ENCODE measurements around the gene SNX1.
"Not testable (repeated sequence)": the region's sequence is repeated elsewhere in the genome, so short reads cannot be mapped to it uniquely, and the experiment has no call there.

Gene SNX1

DNA sequence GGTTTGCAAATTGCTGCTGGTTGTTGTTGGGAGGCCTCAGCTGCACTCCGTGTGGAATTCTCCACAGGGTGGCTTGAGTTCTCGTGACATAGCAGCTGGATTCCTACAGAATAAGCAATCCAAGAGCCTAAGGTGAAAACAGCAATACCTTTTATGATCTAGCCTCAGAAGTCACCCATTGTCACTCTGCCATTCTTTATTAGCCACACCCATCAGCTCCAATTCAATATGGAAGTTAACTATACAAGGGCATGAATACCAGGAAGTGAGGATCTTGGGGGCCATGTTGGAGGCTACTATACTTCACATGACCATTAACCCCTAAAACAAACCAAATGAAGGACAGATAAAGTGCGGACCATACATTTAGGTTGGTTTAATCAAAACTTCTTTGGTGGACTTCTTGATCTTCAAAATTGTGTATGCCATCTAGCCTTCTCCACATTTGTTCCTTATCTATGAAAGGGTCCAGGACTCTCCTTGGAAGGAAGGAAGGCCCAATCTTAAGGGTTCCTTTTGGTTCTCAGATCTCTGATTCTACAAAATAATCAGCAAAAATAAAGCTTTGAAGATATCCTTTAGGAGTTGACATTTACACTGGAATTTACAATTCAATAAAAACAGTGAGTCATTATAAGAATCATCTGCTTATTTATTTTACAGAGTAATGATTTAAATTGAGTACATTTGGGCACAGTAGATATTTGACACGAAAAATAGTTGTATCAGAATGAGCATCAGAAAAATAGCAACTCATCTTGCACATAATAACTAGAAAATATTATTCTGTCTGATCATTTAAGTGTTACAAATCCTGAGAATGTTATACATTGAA, 23.6 kb upstream of the SNX1 start (continued):
- TF ChIP-seq, protein P1, sequence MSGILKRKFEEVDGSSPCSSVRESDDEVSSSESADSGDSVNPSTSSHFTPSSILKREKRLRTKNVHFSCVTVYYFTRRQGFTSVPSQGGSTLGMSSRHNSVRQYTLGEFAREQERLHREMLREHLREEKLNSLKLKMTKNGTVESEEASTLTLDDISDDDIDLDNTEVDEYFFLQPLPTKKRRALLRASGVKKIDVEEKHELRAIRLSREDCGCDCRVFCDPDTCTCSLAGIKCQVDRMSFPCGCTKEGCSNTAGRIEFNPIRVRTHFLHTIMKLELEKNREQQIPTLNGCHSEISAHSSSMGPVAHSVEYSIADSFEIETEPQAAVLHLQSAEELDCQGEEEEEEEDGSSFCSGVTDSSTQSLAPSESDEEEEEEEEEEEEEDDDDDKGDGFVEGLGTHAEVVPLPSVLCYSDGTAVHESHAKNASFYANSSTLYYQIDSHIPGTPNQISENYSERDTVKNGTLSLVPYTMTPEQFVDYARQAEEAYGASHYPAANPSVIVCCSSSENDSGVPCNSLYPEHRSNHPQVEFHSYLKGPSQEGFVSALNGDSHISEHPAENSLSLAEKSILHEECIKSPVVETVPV (CRISPR knock-in tag; IDR thresholded peaks at IDR 0.05), result no peak
- TF ChIP-seq ZNF565 (CRISPR knock-in tag; conservative IDR thresholded peaks at IDR 0.05; ENCODE audit: low read depth), result no peak
- TF ChIP-seq CSDC2 (CRISPR knock-in tag; IDR thresholded peaks at IDR 0.05), result no peak
- TF ChIP-seq ESRRG (CRISPR knock-in tag; IDR thresholded peaks at IDR 0.05), result no peak
- no peak for TF ChIP-seq ZFP3 (CRISPR knock-in tag; IDR thresholded peaks at IDR 0.05)
- TF ChIP-seq ZFP30 (CRISPR knock-in tag; IDR thresholded peaks at IDR 0.05), result no peak
- TF ChIP-seq ZNF8 (CRISPR knock-in tag; IDR thresholded peaks at IDR 0.05), result no peak
- TF ChIP-seq, protein P2, sequence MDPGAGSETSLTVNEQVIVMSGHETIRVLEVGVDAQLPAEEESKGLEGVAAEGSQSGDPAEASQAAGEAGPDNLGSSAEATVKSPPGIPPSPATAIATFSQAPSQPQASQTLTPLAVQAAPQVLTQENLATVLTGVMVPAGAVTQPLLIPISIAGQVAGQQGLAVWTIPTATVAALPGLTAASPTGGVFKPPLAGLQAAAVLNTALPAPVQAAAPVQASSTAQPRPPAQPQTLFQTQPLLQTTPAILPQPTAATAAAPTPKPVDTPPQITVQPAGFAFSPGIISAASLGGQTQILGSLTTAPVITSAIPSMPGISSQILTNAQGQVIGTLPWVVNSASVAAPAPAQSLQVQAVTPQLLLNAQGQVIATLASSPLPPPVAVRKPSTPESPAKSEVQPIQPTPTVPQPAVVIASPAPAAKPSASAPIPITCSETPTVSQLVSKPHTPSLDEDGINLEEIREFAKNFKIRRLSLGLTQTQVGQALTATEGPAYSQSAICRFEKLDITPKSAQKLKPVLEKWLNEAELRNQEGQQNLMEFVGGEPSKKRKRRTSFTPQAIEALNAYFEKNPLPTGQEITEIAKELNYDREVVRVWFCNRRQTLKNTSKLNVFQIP (CRISPR knock-in tag; IDR thresholded peaks at IDR 0.05; ENCODE audit: borderline replicate concordance, low read depth), result no peak
- no peak for TF ChIP-seq ISL1 (CRISPR knock-in tag; IDR thresholded peaks at IDR 0.05)
- TF ChIP-seq PPARA (CRISPR knock-in tag; IDR thresholded peaks at IDR 0.05; ENCODE audit: borderline replicate concordance), result no peak
- no peak for TF ChIP-seq RARB (CRISPR knock-in tag; IDR thresholded peaks at IDR 0.05)

DNA sequence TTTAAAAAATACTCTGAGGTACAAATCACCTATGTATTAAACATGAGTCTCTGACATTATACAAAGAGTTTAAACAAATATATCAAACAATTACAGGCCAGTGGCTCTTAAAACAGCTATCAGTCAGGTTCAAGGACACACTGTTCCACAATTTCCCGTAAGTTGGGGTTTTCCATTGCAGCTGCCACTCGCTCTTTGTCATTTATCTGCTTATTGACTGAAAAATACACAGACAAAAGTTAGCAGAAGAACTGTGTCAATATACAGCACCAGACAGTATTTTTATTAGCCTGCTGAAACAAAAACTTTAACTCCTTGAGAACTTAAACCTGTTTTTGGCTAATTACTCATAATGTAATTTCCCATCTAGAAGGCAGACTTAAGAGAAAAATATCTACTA, 23.0 kb upstream of the SNX1 start:
- TF ChIP-seq, protein P2 (CRISPR knock-in tag; IDR thresholded peaks at IDR 0.05; ENCODE audit: borderline replicate concordance, low read depth), result no peak
- TF ChIP-seq ARNTL (CRISPR knock-in tag; IDR thresholded peaks at IDR 0.05; ENCODE audit: borderline replicate concordance, low read depth) (no peak), PPARA (CRISPR knock-in tag; IDR thresholded peaks at IDR 0.05; ENCODE audit: borderline replicate concordance) (no peak), BACH2 (CRISPR knock-in tag; IDR thresholded peaks at IDR 0.05; ENCODE audit: borderline replicate concordance) (no peak), ESRRG (CRISPR knock-in tag; IDR thresholded peaks at IDR 0.05) (no peak)
- TF ChIP-seq, protein P3, sequence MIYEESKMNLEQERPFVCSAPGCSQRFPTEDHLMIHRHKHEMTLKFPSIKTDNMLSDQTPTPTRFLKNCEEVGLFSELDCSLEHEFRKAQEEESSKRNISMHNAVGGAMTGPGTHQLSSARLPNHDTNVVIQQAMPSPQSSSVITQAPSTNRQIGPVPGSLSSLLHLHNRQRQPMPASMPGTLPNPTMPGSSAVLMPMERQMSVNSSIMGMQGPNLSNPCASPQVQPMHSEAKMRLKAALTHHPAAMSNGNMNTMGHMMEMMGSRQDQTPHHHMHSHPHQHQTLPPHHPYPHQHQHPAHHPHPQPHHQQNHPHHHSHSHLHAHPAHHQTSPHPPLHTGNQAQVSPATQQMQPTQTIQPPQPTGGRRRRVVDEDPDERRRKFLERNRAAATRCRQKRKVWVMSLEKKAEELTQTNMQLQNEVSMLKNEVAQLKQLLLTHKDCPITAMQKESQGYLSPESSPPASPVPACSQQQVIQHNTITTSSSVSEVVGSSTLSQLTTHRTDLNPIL (CRISPR knock-in tag; IDR thresholded peaks at IDR 0.05; ENCODE audit: low read depth), result no peak
- no peak for ATAC-seq

DNA sequence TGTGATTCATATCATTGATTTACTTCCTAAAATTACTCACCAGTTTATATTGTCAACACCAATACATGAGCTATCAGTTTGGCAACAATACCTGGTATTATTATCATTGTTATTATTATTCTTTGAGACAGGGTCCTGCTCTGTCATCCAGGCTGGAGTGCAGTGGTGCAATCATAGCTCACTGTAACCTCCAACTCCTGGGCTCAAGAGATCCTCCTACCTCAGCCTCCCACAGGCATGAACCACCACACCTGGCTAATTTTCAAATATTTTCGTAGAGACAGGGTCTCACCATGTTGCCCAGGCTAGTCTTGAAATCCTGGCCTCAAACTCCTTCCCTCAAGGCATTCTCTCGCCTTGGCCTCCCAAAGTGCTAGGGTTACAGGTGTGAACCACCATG, 22.3 kb upstream of the SNX1 start:
- not testable (repeated sequence) for ATAC-seq

DNA sequence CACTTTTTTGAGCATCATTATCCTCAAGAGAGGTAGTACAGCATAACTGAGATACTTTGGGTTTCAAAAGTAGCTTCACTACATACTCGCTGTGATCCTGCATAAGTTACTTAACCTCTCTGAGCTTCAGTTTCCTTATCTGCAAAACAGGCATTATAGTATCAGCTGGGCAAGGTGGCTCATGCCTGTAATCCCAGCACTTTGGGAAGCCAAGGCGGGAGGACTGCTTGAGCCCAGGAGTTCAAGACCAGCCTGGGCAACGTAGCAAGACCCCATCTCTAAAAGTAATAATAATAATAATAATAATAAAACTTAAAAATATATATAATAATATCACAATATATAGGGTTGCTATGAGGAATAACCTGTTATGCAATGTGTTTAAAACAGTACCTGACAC, 13.0 kb upstream of the SNX1 start:
- no peak for TF ChIP-seq ZNF8 (CRISPR knock-in tag; IDR thresholded peaks at IDR 0.05)
- TF ChIP-seq RARB (CRISPR knock-in tag; IDR thresholded peaks at IDR 0.05), result no peak
- no peak for TF ChIP-seq ZNF70 (CRISPR knock-in tag; IDR thresholded peaks at IDR 0.05)
- TF ChIP-seq, protein P3 (CRISPR knock-in tag; IDR thresholded peaks at IDR 0.05; ENCODE audit: low read depth), result no peak
- no peak for ATAC-seq

DNA sequence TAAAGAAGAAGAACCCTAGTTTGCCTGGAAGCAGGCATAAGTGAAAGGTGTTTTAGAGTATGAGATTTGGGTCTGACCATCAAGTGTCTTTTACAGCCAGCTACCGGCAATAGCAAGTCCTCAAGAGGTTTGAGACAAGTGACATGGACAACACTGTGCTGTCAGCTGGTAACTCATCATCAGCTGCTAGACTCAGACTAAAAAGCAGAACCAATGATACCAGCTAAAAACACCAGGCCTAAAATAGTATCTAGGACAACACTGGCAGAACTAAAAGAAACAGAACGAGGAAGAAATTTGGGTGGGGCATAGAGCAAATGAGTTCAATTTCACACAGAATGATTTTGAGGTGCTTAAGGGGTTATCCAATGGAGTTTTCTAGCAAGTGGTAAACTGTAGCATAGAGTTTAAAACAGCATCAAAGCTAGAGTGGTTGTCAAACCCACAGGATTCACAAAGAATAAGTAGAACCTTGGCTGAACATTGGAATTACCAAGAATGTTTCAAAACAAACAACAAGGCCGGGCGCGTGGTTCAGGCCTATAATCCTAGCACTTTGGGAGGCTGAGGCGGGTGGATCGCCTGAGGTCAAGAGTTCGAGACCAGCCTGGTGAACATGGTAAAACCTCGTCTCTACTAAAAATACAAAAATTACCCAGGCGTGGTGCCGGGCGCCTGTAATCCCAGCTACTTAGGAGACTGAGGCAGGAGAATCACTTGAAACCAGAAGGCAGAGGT, 6.1 kb upstream of the SNX1 start:
- TF ChIP-seq ISL1 (CRISPR knock-in tag; IDR thresholded peaks at IDR 0.05) (no peak), ZC3H10 (CRISPR knock-in tag; IDR thresholded peaks at IDR 0.05) (no peak), TCF4 (CRISPR knock-in tag; IDR thresholded peaks at IDR 0.05; ENCODE audit: borderline replicate concordance) (no peak), ARNTL (CRISPR knock-in tag; IDR thresholded peaks at IDR 0.05; ENCODE audit: borderline replicate concordance, low read depth) (no peak), ZFP3 (CRISPR knock-in tag; IDR thresholded peaks at IDR 0.05) (no peak), ZNF70 (CRISPR knock-in tag; IDR thresholded peaks at IDR 0.05) (no peak), ZFP30 (CRISPR knock-in tag; IDR thresholded peaks at IDR 0.05) (no peak), BACH2 (CRISPR knock-in tag; IDR thresholded peaks at IDR 0.05; ENCODE audit: borderline replicate concordance) (no peak), ZNF565 (CRISPR knock-in tag; conservative IDR thresholded peaks at IDR 0.05; ENCODE audit: low read depth) (no peak), RARB (CRISPR knock-in tag; IDR thresholded peaks at IDR 0.05) (no peak), ZNF8 (CRISPR knock-in tag; IDR thresholded peaks at IDR 0.05) (no peak), SNAI2 (CRISPR knock-in tag; IDR thresholded peaks at IDR 0.05) (no peak), ESRRG (CRISPR knock-in tag; IDR thresholded peaks at IDR 0.05) (no peak)
- ATAC-seq, result no peak

Data from SK-N-SH treated with all-trans-retinoic acid at 6 μM for 48 hours (cell line).